ENCODE data around the gene OR56A1.

DNA sequence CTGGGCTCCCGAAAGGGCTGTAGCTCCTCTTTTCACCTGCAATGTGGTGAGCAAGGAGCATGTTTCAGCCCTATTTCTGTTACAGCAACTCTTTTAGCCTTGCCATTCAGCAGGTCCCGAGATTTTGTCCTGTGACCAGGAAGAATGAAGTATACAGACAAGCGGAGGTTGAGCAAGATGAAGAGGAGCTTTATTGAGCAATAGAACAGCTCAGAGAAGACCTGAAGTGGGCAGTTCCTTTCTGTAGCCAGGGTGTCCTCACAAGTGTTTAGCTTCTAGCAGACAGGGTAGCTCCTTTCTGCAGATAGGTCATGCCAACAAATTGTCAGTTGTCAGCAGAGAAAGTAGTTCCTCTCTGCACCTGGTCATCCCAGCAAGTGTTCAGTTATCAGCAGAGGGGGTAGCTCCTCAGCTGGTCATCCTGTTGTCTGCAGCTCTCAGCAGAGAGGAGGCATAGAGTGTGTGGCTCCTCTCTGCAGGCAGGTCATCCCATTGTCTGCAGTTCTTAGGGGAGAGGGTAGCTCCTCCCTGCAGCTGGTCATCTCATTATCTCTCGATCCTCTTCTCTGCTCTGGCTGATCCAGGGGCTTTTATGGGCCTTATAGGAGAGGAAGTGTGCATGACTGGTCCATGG lies 18.4 kb downstream of the OR56A1 start:
- TF ChIP-seq, protein P1, sequence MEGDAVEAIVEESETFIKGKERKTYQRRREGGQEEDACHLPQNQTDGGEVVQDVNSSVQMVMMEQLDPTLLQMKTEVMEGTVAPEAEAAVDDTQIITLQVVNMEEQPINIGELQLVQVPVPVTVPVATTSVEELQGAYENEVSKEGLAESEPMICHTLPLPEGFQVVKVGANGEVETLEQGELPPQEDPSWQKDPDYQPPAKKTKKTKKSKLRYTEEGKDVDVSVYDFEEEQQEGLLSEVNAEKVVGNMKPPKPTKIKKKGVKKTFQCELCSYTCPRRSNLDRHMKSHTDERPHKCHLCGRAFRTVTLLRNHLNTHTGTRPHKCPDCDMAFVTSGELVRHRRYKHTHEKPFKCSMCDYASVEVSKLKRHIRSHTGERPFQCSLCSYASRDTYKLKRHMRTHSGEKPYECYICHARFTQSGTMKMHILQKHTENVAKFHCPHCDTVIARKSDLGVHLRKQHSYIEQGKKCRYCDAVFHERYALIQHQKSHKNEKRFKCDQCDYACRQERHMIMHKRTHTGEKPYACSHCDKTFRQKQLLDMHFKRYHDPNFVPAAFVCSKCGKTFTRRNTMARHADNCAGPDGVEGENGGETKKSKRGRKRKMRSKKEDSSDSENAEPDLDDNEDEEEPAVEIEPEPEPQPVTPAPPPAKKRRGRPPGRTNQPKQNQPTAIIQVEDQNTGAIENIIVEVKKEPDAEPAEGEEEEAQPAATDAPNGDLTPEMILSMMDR (IDR thresholded peaks at IDR 0.05; ENCODE audit: poor library complexity, severe bottlenecking) = no peak
- TF ChIP-seq POLR2AphosphoS5 (IDR thresholded peaks at IDR 0.05) = no peak
- no peak for TF ChIP-seq SMC3 (conservative IDR thresholded peaks at IDR 0.05; ENCODE audit: poor library complexity)
- no peak for TF ChIP-seq RAD21 (conservative IDR thresholded peaks at IDR 0.05)
- no peak for TF ChIP-seq EZH2 (IDR thresholded peaks at IDR 0.05; ENCODE audit: borderline replicate concordance, insufficient read depth, low read length, poor library complexity, severe bottlenecking)
- no peak for TF ChIP-seq REST (IDR thresholded peaks at IDR 0.05; ENCODE audit: borderline replicate concordance)

Data from neural cell (in vitro differentiated cells).